SK-N-MC (cell line): ENCODE results near the gene RHBDD2.

Experiments used
- EZH2 ChIP-seq: fragments of 200-600 bp; sonication (generic); IDR thresholded peaks from one replicate; pipeline ENCODE4 v1.6.1; 2017; ENCODE audit warnings: antibody characterized with exemption
- POLR2AphosphoS5 ChIP-seq: IDR thresholded peaks from 2 replicates; pipeline ENCODE4 v1.6.1; 2012; ENCODE audit warnings: mild to moderate bottlenecking, low read depth, low read length, borderline replicate concordance

- TF ChIP-seq EZH2 (no peak), POLR2AphosphoS5 (no peak)
These were observed 11.5 kb upstream of the RHBDD2 start for GRCh38 chr7:75867390-75867717.
